H1 (cell line): ENCODE results near the gene RELB. TPM values are rescaled to one million over a fixed set of nuclear protein-coding genes. Genes with fewer than 3 reads are reported as not detected.
"Not testable (repeated sequence)": the region's sequence is repeated elsewhere in the genome, so short reads cannot be mapped to it uniquely, and the experiment has no call there.

Source experiments
- CTCF ChIA-PET: fragments of 300-600 bp; sonication (Branson Sonifier 250); formaldehyde crosslinking; loops from one replicate; lab custom pipeline; 2021; ENCODE audit not compliant: partially characterized antibody; lab: Charles Lee
- POLR2A ChIA-PET: fragments of 300-600 bp; sonication (Branson Sonifier 250); formaldehyde crosslinking; loops from one replicate; lab custom pipeline; 2021; ENCODE audit warnings: inconsistent platforms; ENCODE audit not compliant: partially characterized antibody; lab: Charles Lee
- DNase-seq, 2 experiments: peaks; one replicate each; pipeline versions ENCODE4 v3.0.0 to v3.0.0-alpha.2; 2010 to 2022; ENCODE audit warnings: low spot score in 2 of 2, low read depth in 1 of 2, mixed read lengths in 1 of 2
- FAIRE-seq: peaks from 2 replicates; lab custom pipeline; 2011; peaks lifted over from hg19 to GRCh38; lab: Jason Lieb, UNC
- H2AFZ ChIP-seq: 2 replicates; pipeline ENCODE4 v1.8.1; 2012; ENCODE audit warnings: low read length, inconsistent platforms
- H2AK5ac ChIP-seq: 2 replicates; pipeline ENCODE4 v1.6.1; 2013; ENCODE audit warnings: low read depth, low read length
- H2BK120ac ChIP-seq: replicated peaks from 2 replicates; pipeline ENCODE3; 2013; ENCODE audit warnings: low read depth, low read length, inconsistent platforms
- H2BK12ac ChIP-seq: 2 replicates; pipeline ENCODE4 v1.6.1; 2013; ENCODE audit warnings: low read depth, low read length
- H2BK15ac ChIP-seq: 2 replicates; pipeline ENCODE4 v1.6.1; 2013; ENCODE audit warnings: low read length
- H2BK20ac ChIP-seq: 2 replicates; pipeline ENCODE4 v1.6.1; 2013; ENCODE audit warnings: low read length
- H2BK5ac ChIP-seq: 2 replicates; pipeline ENCODE4 v1.6.1; 2013; ENCODE audit warnings: low read depth, low read length
- H3K14ac ChIP-seq: 2 replicates; pipeline ENCODE4 v1.6.1; 2013; ENCODE audit warnings: inconsistent platforms; ENCODE audit not compliant: insufficient read length
- H3K18ac ChIP-seq: 2 replicates; pipeline ENCODE4 v1.6.1; 2013; ENCODE audit warnings: low read length; ENCODE audit errors: extremely low read depth
- H3K23ac ChIP-seq: 2 replicates; pipeline ENCODE4 v1.6.1; 2013; ENCODE audit warnings: inconsistent platforms; ENCODE audit not compliant: insufficient read length
- H3K23me2 ChIP-seq: 2 replicates; pipeline ENCODE4 v1.6.1; 2013; ENCODE audit warnings: low read depth, low read length
- H3K27ac ChIP-seq: 2 replicates; pipeline ENCODE4 v1.6.1; 2011; ENCODE audit warnings: low read depth, low read length, inconsistent platforms
- H3K27me3 ChIP-seq, 4 experiments: replicated peaks in 1 of 4; 1 replicate in 1 of 4; 2 replicates in 3 of 4; pipeline versions ENCODE4 v1.6.1 to v1.8.1; 2011 to 2013; ENCODE audit warnings: low read length in 3 of 4, mild to moderate bottlenecking in 3 of 4, inconsistent platforms in 2 of 4, mixed read lengths in 2 of 4, moderate library complexity in 1 of 4; ENCODE audit not compliant: control insufficient read depth in 3 of 4, insufficient read depth in 3 of 4; ENCODE audit errors: extremely low read depth in 1 of 4
- H3K36me3 ChIP-seq, 4 experiments: 2 replicates each; pipeline versions ENCODE4 v1.6.1 to v1.8.1; 2011 to 2013; ENCODE audit warnings: mild to moderate bottlenecking in 4 of 4, low read length in 3 of 4, moderate library complexity in 2 of 4, control low read depth in 1 of 4, inconsistent platforms in 1 of 4; ENCODE audit not compliant: insufficient read depth in 4 of 4, control insufficient read depth in 2 of 4
- H3K4ac ChIP-seq: replicated peaks from 2 replicates; pipeline ENCODE3; 2013; ENCODE audit warnings: low read length, low read depth, mixed read lengths, inconsistent platforms; ENCODE audit not compliant: insufficient read length
- H3K4me1 ChIP-seq, 4 experiments: replicated peaks in 1 of 4; 1 replicate in 1 of 4; 2 replicates in 3 of 4; pipeline versions ENCODE4 v1.6.1 to v1.8.1; 2011 to 2013; ENCODE audit warnings: low read length in 3 of 4, inconsistent platforms in 2 of 4, mixed read lengths in 1 of 4; ENCODE audit not compliant: insufficient read depth in 4 of 4, control insufficient read depth in 3 of 4
- H3K4me2 ChIP-seq, 2 experiments: 2 replicates each; pipeline versions ENCODE4 v1.6.1 to v1.8.1; 2011 to 2013; ENCODE audit warnings: low read depth in 2 of 2, low read length in 2 of 2, control low read depth in 1 of 2, inconsistent platforms in 1 of 2, mild to moderate bottlenecking in 1 of 2; ENCODE audit not compliant: insufficient read depth in 1 of 2
- H3K4me3 ChIP-seq, 4 experiments: fragments of 200-600, 300-600 bp in 1 of 4; sonication (generic), shearing (Covaris generic), sonication (Bioruptor Twin) in 1 of 4; 2 replicates each; pipeline versions ENCODE4 v1.5.1 to v1.8.1; 2011 to 2016; ENCODE audit warnings: low read length in 4 of 4, low read depth in 3 of 4, control low read depth in 2 of 4, inconsistent platforms in 2 of 4, mild to moderate bottlenecking in 2 of 4, mixed read lengths in 1 of 4, moderate library complexity in 1 of 4; ENCODE audit not compliant: insufficient read depth in 2 of 4; ENCODE audit errors: extremely low read depth in 1 of 4
- H3K56ac ChIP-seq: replicated peaks from 2 replicates; pipeline ENCODE3; 2013; ENCODE audit warnings: low read depth, mild to moderate bottlenecking, mixed read lengths, low read length, inconsistent platforms; ENCODE audit not compliant: insufficient read length
- H3K79me1 ChIP-seq: 2 replicates; pipeline ENCODE4 v1.6.1; 2013; ENCODE audit warnings: low read depth, low read length, control low read depth
- H3K79me2 ChIP-seq, 2 experiments: 2 replicates each; pipeline versions ENCODE4 v1.6.1 to v1.8.1; 2012 to 2013; ENCODE audit warnings: low read length in 2 of 2, mild to moderate bottlenecking in 2 of 2, inconsistent platforms in 1 of 2; ENCODE audit not compliant: insufficient read depth in 2 of 2, control insufficient read depth in 1 of 2
- H3K9ac ChIP-seq, 4 experiments: replicated peaks in 1 of 4; 1 replicate in 1 of 4; 2 replicates in 3 of 4; pipeline versions ENCODE4 v1.6.1 to v1.8.1; 2011 to 2013; ENCODE audit warnings: low read depth in 3 of 4, low read length in 3 of 4, control low read depth in 2 of 4, mild to moderate bottlenecking in 2 of 4, moderate library complexity in 2 of 4, inconsistent platforms in 1 of 4; ENCODE audit errors: extremely low read depth in 1 of 4
- H3K9me3 ChIP-seq, 2 experiments: 2 replicates each; pipeline versions ENCODE4 v1.6.1 to v1.8.1; 2012 to 2013; ENCODE audit warnings: mild to moderate bottlenecking in 2 of 2, moderate library complexity in 2 of 2, control low read depth in 1 of 2, inconsistent platforms in 1 of 2, low read depth in 1 of 2, low read length in 1 of 2, mixed read lengths in 1 of 2; ENCODE audit not compliant: insufficient read depth in 2 of 2
- H4K20me1 ChIP-seq, 2 experiments: replicated peaks in 1 of 2; 2 replicates each; pipeline versions ENCODE3 to v1.8.1; 2011 to 2013; ENCODE audit warnings: inconsistent platforms in 2 of 2, low read length in 2 of 2, mild to moderate bottlenecking in 1 of 2; ENCODE audit not compliant: insufficient read depth in 2 of 2, control insufficient read depth in 1 of 2
- H4K5ac ChIP-seq: 2 replicates; pipeline ENCODE4 v1.6.1; 2013; ENCODE audit warnings: low read length, low read depth, mixed read lengths, inconsistent platforms; ENCODE audit not compliant: insufficient read length
- H4K8ac ChIP-seq: 2 replicates; pipeline ENCODE4 v1.8.0; 2013; ENCODE audit warnings: mild to moderate bottlenecking, moderate library complexity, low read length, inconsistent platforms; ENCODE audit not compliant: insufficient read depth; ENCODE audit errors: extremely low read depth
- H4K91ac ChIP-seq: replicated peaks from 2 replicates; pipeline ENCODE3; 2013; ENCODE audit warnings: low read length, mixed read lengths, inconsistent platforms; ENCODE audit not compliant: insufficient read length
- WGBS, 2 experiments: shearing (Covaris generic) in 1 of 2; methylation state at CpG; one replicate each; pipeline versions ENCODE4 v1.1.6 to v1.1.7; 2013 to 2015; ENCODE audit warnings: low lambda C conversion rate in 2 of 2, mixed read lengths in 2 of 2, inconsistent platforms in 1 of 2, low coverage in 1 of 2, missing lambda C conversion rate in 1 of 2; ENCODE audit not compliant: insufficient replicate concordance in 2 of 2, insufficient coverage in 1 of 2, insufficient read length in 1 of 2; ENCODE audit errors: extremely low coverage in 1 of 2, missing lambda C conversion rate in 1 of 2; 5-methylcytosine and 5-hydroxymethylcytosine counted together
- polyA plus RNA-seq, 7 experiments: library from polyadenylated mRNA; depleted of rRNA in 3 of 7; stranded (reverse) in 5 of 7; unstranded in 2 of 7; fragments of >200 nt in 5 of 7; fragments of 200-250 nt in 2 of 7; gene quantifications; 1 replicate in 5 of 7; 2 replicates in 1 of 7; 4 replicates in 1 of 7; pipeline versions ENCODE4 v1.2.1 to v1.2.3, GENCODE V29; 2011 to 2013; ENCODE audit warnings: missing spikeins in 2 of 7, mixed read lengths in 2 of 7
- total RNA-seq: library from RNA; stranded (reverse); fragmentation: NEBNext Ultra II Directional; extraction: Animal tissue kit (Norgen Biotek cat#: 25700); gene quantifications from 2 replicates; pipeline ENCODE4 v1.2.1, GENCODE V29; 2021

The RELB gene
- total and polyA plus RNA-seq, 2 of the 8 experiments (the other 6 are each of a cell fraction or from before 2014, with no cell fraction given) = 10.0 to 13.1 TPM

DNA sequence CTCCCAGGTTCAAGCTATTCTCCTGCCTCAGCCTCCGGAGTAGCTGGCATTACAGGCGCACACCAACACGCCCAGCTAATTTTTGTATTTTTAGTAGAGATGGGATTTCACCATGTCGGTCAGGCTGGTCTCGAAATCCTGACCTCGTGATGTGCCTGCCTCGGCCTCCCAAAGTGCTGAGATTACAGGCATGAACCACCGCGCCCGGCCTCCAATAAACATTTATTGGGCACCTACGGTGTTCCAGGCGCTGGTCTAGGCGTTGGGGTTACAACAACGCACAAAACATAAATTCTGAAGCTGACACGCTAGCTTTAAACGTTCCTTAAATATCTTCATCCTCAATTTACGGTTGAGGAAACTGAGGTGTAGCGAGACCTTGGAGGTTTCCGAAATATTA lies 599 bp upstream of the RELB start:
- H2AFZ ChIP-seq = not testable (repeated sequence)

More for the DNA sequence above, 599 bp upstream of the RELB start:
- H3K4me1 ChIP-seq, H2BK15ac ChIP-seq, H3K56ac ChIP-seq, H3K36me3 ChIP-seq, FAIRE-seq, H2BK120ac ChIP-seq, H4K20me1 ChIP-seq, H4K91ac ChIP-seq, H3K79me2 ChIP-seq, H3K4ac ChIP-seq, H4K8ac ChIP-seq, H2BK5ac ChIP-seq, DNase-seq, H3K23me2 ChIP-seq, H2BK20ac ChIP-seq, H3K27me3 ChIP-seq, H3K79me1 ChIP-seq, H3K9ac ChIP-seq, H2AK5ac ChIP-seq, H3K27ac ChIP-seq, H4K5ac ChIP-seq, H3K14ac ChIP-seq, H3K9me3 ChIP-seq, H3K23ac ChIP-seq, H3K18ac ChIP-seq: not testable (repeated sequence)
- Histone ChIP-seq H3K4me3 (peak overlapping the region in 2 of 4 experiments; percentile 12 to 45; a peak in 3 of 8 replicates), H3K4me2 (peak overlapping the region; percentile 39 to 56; a peak in 2 of 4 replicates), H2BK12ac (0 out of 2 replicates have a peak overlapping the region, but pooled peaks have one; percentile 50)
- POLR2A ChIA-PET = interaction anchor here (1.2 to 2.0 kb wide), 5 partner anchors 12 to 79 kb away, joined by 3 to 11 read pairs (median 6); partner anchors contain the start of genes CLPTM1 and GEMIN7
- CTCF ChIA-PET = interaction anchor here (0.7 to 4.8 kb wide), 8 partner anchors 11 to 371 kb away, joined by 3 to 17 read pairs (median 3); no protein-coding TSS in a partner anchor
- WGBS, 2 experiments = 87% methylated on average over 19 of the region's 19 CpGs; no CpG with 5 or more reads in 1 of the 2 experiments
